Endodermal cell (in vitro differentiated cells): ENCODE data around the gene SLC6A12. TPM values are rescaled to one million over a fixed set of nuclear protein-coding genes. Genes with fewer than 3 reads are reported as not detected.
A peak's percentile ranks its signal among the peaks of the same experiment; 100 is the strongest.
"Not testable (repeated sequence)": the region's sequence is repeated elsewhere in the genome, so short reads cannot be mapped to it uniquely, and the experiment has no call there.

Experiments
- DNase-seq: peaks from one replicate; pipeline ENCODE4 v3.0.0-alpha.2; 2017
- H3K27ac ChIP-seq: 2 replicates; pipeline ENCODE4 v1.5.1; 2013; ENCODE audit warnings: mild to moderate bottlenecking, low read depth, low read length, moderate library complexity
- H3K27me3 ChIP-seq: 2 replicates; pipeline ENCODE4 v1.6.1; 2013; ENCODE audit warnings: mild to moderate bottlenecking, low read length, moderate library complexity; ENCODE audit not compliant: insufficient read depth, control insufficient read depth, poor library complexity, severe bottlenecking
- H3K36me3 ChIP-seq: 2 replicates; pipeline ENCODE4 v1.7.0; 2013; ENCODE audit warnings: mild to moderate bottlenecking, low read length, moderate library complexity; ENCODE audit not compliant: control insufficient read depth, insufficient read depth
- H3K4me1 ChIP-seq: one replicate; pipeline ENCODE4 v1.7.0; 2013; ENCODE audit warnings: low read length; ENCODE audit not compliant: control insufficient read depth, insufficient read depth
- H3K4me3 ChIP-seq: 2 replicates; pipeline ENCODE4 v1.5.1; 2013; ENCODE audit warnings: mild to moderate bottlenecking, low read length, moderate library complexity
- H3K9ac ChIP-seq: 2 replicates; pipeline ENCODE4 v1.6.1; 2013; ENCODE audit warnings: mild to moderate bottlenecking, low read length, moderate library complexity; ENCODE audit not compliant: poor library complexity, severe bottlenecking; ENCODE audit errors: extremely low read depth
- H3K9me3 ChIP-seq: 2 replicates; pipeline ENCODE4 v1.6.1; 2013; ENCODE audit warnings: mild to moderate bottlenecking, low read length, moderate library complexity; ENCODE audit not compliant: control insufficient read depth
- H3K27ac Mint-ChIP-seq: 2 replicates; pipeline ENCODE4 v1.8.0; 2020; ENCODE audit warnings: mixed read lengths
- H3K27me3 Mint-ChIP-seq: 2 replicates; pipeline ENCODE4 v1.8.0; 2021; ENCODE audit warnings: mild to moderate bottlenecking, mixed read lengths; ENCODE audit not compliant: insufficient read depth
- H3K36me3 Mint-ChIP-seq: 2 replicates; pipeline ENCODE4 v1.8.0; 2020; ENCODE audit warnings: low read depth, mixed read lengths
- H3K4me1 Mint-ChIP-seq: 2 replicates; pipeline ENCODE4 v1.8.0; 2020; ENCODE audit warnings: mixed read lengths
- H3K4me3 Mint-ChIP-seq: 2 replicates; pipeline ENCODE4 v1.8.0; 2020; ENCODE audit warnings: mild to moderate bottlenecking, moderate library complexity, mixed read lengths
- H3K9me3 Mint-ChIP-seq: 2 replicates; pipeline ENCODE4 v1.8.0; 2020; ENCODE audit warnings: mild to moderate bottlenecking, mixed read lengths
- CTCF ChIP-seq: fragments of 200-600 bp; sonication (generic); conservative IDR thresholded peaks from 2 replicates; pipeline ENCODE4 v1.5.0; 2021; ENCODE audit warnings: antibody characterized with exemption, mild to moderate bottlenecking
- WGBS, 2 experiments: methylation state at CpG; one replicate each; pipeline versions ENCODE4 v1.1.5 to v1.1.7; 2013; ENCODE audit warnings: missing lambda C conversion rate in 2 of 2, mixed read lengths in 1 of 2; ENCODE audit not compliant: insufficient coverage in 1 of 2, insufficient read length in 1 of 2; 5-methylcytosine and 5-hydroxymethylcytosine counted together
- total RNA-seq, 2 donors: library from RNA; stranded (reverse); fragmentation: NEBNext Ultra II Directional in 1 of 2; extraction: Animal tissue kit (Norgen Biotek cat#: 25700) in 1 of 2; gene quantifications; 2 replicates in 1 of 2; 3 replicates in 1 of 2; pipeline ENCODE4 v1.2.1, GENCODE V29; 2021

Gene SLC6A12
- total RNA-seq, 2 donors from 2014 or later, result 0.58 to 1.3 TPM

- Mint-ChIP-seq H3K27me3 (peaks cover 9% of the 10 kb centered on the region), H3K27ac (no peak overlapping the region), H3K4me3 (no peak overlapping the region), H3K9me3 (peaks cover 59% of the 10 kb centered on the region), H3K36me3 (peaks cover 7% of the 10 kb centered on the region), H3K4me1 (peaks cover 2% of the 10 kb centered on the region)
- no peak for TF ChIP-seq CTCF
- Histone ChIP-seq H3K4me3 (no peak overlapping the region), H3K4me1 (no peaks in the 10 kb centered on the region), H3K27ac (no peak overlapping the region), H3K9ac (no peak overlapping the region), H3K36me3 (no peaks in the 10 kb centered on the region), H3K9me3 (peaks cover 21% of the 10 kb centered on the region), H3K27me3 (no peaks in the 10 kb centered on the region)
- peak; percentile 32 for DNase-seq
- WGBS, 2 experiments, result 94 to 95% methylated on average over 6 to 12 of the region's 13 CpGs
Measured at GRCh38 chr12:237026-237815, 23.3 kb upstream of the SLC6A12 start.

GRCh38 chr12:236445-236844 lies 22.5 kb upstream of the SLC6A12 start:
- Mint-ChIP-seq H3K4me3 (no peak overlapping the region), H3K36me3 (peaks cover 7% of the 10 kb centered on the region), H3K27ac (no peak overlapping the region), H3K9me3 (peaks cover 59% of the 10 kb centered on the region), H3K4me1 (peaks cover 2% of the 10 kb centered on the region), H3K27me3 (peaks cover 9% of the 10 kb centered on the region)
- no peak overlapping the region for H3K27ac ChIP-seq
- no peaks in the 10 kb centered on the region for H3K4me1 ChIP-seq
- no peaks in the 10 kb centered on the region for H3K36me3 ChIP-seq
- no peak overlapping the region for H3K9ac ChIP-seq
- no peaks in the 10 kb centered on the region for H3K27me3 ChIP-seq
- no peak overlapping the region for H3K4me3 ChIP-seq
- peaks cover 21% of the 10 kb centered on the region for H3K9me3 ChIP-seq
- no peak for DNase-seq
- WGBS, 2 experiments, result 94 to 100% methylated on average over 1 to 3 of the region's 3 CpGs
- TF ChIP-seq CTCF, result no peak

GRCh38 chr12:235967-236366 lies 22.0 kb upstream of the SLC6A12 start:
- Mint-ChIP-seq H3K9me3 (peaks cover 59% of the 10 kb centered on the region), H3K27me3 (peaks cover 12% of the 10 kb centered on the region)
- H3K27me3 ChIP-seq, H3K27ac Mint-ChIP-seq, DNase-seq, H3K4me1 Mint-ChIP-seq, H3K36me3 ChIP-seq, H3K4me3 ChIP-seq, H3K27ac ChIP-seq, H3K4me1 ChIP-seq, H3K9ac ChIP-seq, H3K4me3 Mint-ChIP-seq, H3K36me3 Mint-ChIP-seq: not testable (repeated sequence)
- WGBS, 2 experiments, result 90 to 100% methylated on average over 1 to 4 of the region's 4 CpGs
- peaks cover 21% of the 10 kb centered on the region for H3K9me3 ChIP-seq
